Endothelial cell of coronary artery (primary cell): Measurements from ENCODE around the gene UBE2E3. TPM values are rescaled to one million over a fixed set of nuclear protein-coding genes. Genes with fewer than 3 reads are reported as not detected.

ENCODE experiments used
- total RNA-seq: library from RNA; depleted of rRNA; stranded (reverse); fragments of >200 nt; gene quantifications from 2 replicates; pipeline ENCODE4 v1.2.3, GENCODE V29; 2014

UBE2E3 gene
- total RNA-seq, result 39.0 and 44.4 TPM in 2 replicates

DNA sequence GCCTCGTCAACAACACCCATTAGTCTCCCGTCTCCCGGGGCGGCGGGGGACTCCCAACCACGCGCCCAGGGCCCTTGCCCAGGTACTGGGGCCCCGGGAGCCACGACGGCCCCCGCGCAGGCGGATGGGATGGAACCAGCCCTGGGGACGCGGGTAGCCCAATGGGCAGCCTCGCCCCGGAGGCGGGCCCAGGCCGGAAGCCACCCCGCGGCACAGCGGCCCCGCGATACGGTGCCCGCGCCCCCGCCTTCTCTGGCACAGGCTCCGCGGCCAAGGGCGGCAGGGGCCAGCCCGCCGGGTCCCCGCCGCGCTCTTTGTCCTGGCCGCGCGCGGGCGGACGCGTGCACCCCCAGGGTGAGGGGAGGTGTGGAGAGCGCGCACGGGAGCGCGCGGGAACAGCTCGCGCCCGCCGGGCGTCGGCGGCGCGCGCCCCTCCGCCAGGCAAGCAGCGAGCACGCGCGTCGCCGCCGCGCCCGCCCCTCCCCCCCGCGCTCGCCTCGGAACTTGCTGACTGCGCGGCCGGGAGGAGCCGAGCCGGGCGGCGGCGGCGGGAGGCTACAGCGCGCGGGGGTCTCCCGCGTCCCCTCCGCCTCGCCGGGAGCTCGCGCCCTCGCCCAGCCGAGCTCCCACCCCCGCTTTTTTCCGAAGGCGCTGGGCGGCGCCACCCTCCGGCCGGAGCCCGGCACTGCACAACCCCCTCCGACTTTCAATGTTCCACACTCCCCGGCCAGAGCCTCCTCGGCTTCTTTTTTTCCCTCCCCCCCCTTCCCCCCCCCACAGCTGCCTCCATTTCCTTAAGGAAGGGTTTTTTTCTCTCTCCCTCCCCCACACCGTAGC, at the start of gene UBE2E3:
UBE2E3 (plus strand) TSS at position 500 of the 837 bp plus-strand sequence. CDS start 1,438 bp downstream, outside the sequence.

